Liver (tissue), 9 donors: ENCODE data around the gene SETD1A. TPM values are rescaled to one million over a fixed set of nuclear protein-coding genes. Genes with fewer than 3 reads are reported as not detected.

Experiments
- DNase-seq: peaks from one replicate; pipeline ENCODE4 v3.0.0-alpha.2; 2017; ENCODE audit warnings: low spot score
- H3K27ac ChIP-seq, 2 donors: one replicate each; pipeline ENCODE4 v1.7.0; 2013; ENCODE audit warnings: inconsistent platforms in 2 of 2, low read length in 2 of 2, control low read depth in 1 of 2, low read depth in 1 of 2, mild to moderate bottlenecking in 1 of 2
- H3K27me3 ChIP-seq, 4 donors: one replicate each; pipeline versions ENCODE4 v1.6.1 to v1.7.0; 2013; ENCODE audit warnings: low read length in 3 of 4, inconsistent platforms in 1 of 4, mild to moderate bottlenecking in 1 of 4, moderate library complexity in 1 of 4; ENCODE audit not compliant: control insufficient read depth in 4 of 4, insufficient read depth in 4 of 4
- H3K36me3 ChIP-seq, 4 donors: one replicate each; pipeline versions ENCODE4 v1.6.1 to v1.7.0; 2013; ENCODE audit warnings: low read length in 3 of 4, mild to moderate bottlenecking in 3 of 4, low read depth in 1 of 4, moderate library complexity in 1 of 4; ENCODE audit not compliant: control insufficient read depth in 4 of 4, insufficient read depth in 3 of 4
- H3K4me1 ChIP-seq, 4 donors: one replicate each; pipeline versions ENCODE4 v1.6.1 to v1.7.0; 2013; ENCODE audit warnings: low read length in 3 of 4, mild to moderate bottlenecking in 3 of 4, moderate library complexity in 1 of 4; ENCODE audit not compliant: control insufficient read depth in 4 of 4, insufficient read depth in 4 of 4
- H3K4me3 ChIP-seq, 3 donors: one replicate each; pipeline versions ENCODE4 v1.6.1 to v1.7.0; 2013; ENCODE audit warnings: low read length in 3 of 3, control low read depth in 1 of 3, low read depth in 1 of 3, mild to moderate bottlenecking in 1 of 3
- H3K9ac ChIP-seq, 2 donors: one replicate each; pipeline ENCODE4 v1.7.0; 2013; ENCODE audit warnings: low read length in 2 of 2, mild to moderate bottlenecking in 2 of 2, moderate library complexity in 2 of 2, control low read depth in 1 of 2, low read depth in 1 of 2
- H3K9me3 ChIP-seq, 4 donors: one replicate each; pipeline versions ENCODE4 v1.6.1 to v1.7.0; 2013; ENCODE audit warnings: low read length in 3 of 4; ENCODE audit not compliant: control insufficient read depth in 4 of 4
- ATF3 ChIP-seq: IDR thresholded peaks from 2 replicates; pipeline ENCODE4 v1.6.1; 2016; ENCODE audit warnings: antibody characterized with exemption
- CTCF ChIP-seq: fragments of 150-350 bp; IDR thresholded peaks from 2 replicates; pipeline ENCODE4 v1.5.1; 2017; ENCODE audit warnings: improper control_type of control experiment, low read depth, low read length; ENCODE audit not compliant: missing input control
- EGR1 ChIP-seq, 2 donors: IDR thresholded peaks; 2 replicates each; pipeline ENCODE4 v1.6.1; 2016 to 2018; ENCODE audit warnings: antibody characterized with exemption in 2 of 2, low read depth in 2 of 2
- FOXA1 ChIP-seq: IDR thresholded peaks from 2 replicates; pipeline ENCODE4 v1.6.1; 2016; ENCODE audit warnings: antibody characterized with exemption
- FOXA2 ChIP-seq: IDR thresholded peaks from 2 replicates; pipeline ENCODE4 v1.6.1; 2016; ENCODE audit warnings: antibody characterized with exemption
- GABPA ChIP-seq, 2 donors: IDR thresholded peaks in 1 of 2; conservative IDR thresholded peaks in 1 of 2; 2 replicates each; pipeline ENCODE4 v1.6.1; 2016; ENCODE audit warnings: antibody characterized with exemption in 2 of 2, mild to moderate bottlenecking in 1 of 2, moderate library complexity in 1 of 2
- HNF4A ChIP-seq, 2 donors: conservative IDR thresholded peaks; 2 replicates each; pipeline ENCODE4 v1.6.1; 2016; ENCODE audit warnings: antibody characterized with exemption in 2 of 2, mild to moderate bottlenecking in 2 of 2
- HNF4G ChIP-seq: IDR thresholded peaks from 2 replicates; pipeline ENCODE4 v1.6.1; 2016; ENCODE audit warnings: antibody characterized with exemption
- JUND ChIP-seq, 2 donors: IDR thresholded peaks; 2 replicates each; pipeline ENCODE4 v1.6.1; 2016; ENCODE audit warnings: antibody characterized with exemption in 2 of 2
- MAX ChIP-seq: IDR thresholded peaks from 2 replicates; pipeline ENCODE4 v1.6.1; 2016; ENCODE audit warnings: antibody characterized with exemption
- NR2F2 ChIP-seq: IDR thresholded peaks from 2 replicates; pipeline ENCODE4 v1.6.1; 2016; ENCODE audit warnings: antibody characterized with exemption
- RAD21 ChIP-seq, 2 donors: IDR thresholded peaks; 2 replicates each; pipeline ENCODE4 v1.6.1; 2016; ENCODE audit warnings: antibody characterized with exemption in 2 of 2, mild to moderate bottlenecking in 2 of 2
- REST ChIP-seq: IDR thresholded peaks from 2 replicates; pipeline ENCODE4 v1.6.1; 2016; ENCODE audit warnings: antibody characterized with exemption, mild to moderate bottlenecking
- RXRA ChIP-seq, 2 donors: IDR thresholded peaks; 2 replicates each; pipeline ENCODE4 v1.6.1; 2017 to 2018; ENCODE audit warnings: antibody characterized with exemption in 2 of 2, mild to moderate bottlenecking in 1 of 2
- SP1 ChIP-seq: IDR thresholded peaks from 2 replicates; pipeline ENCODE4 v1.6.1; 2018; ENCODE audit warnings: antibody characterized with exemption, mild to moderate bottlenecking
- TAF1 ChIP-seq: conservative IDR thresholded peaks from 2 replicates; pipeline ENCODE4 v1.6.1; 2016; ENCODE audit warnings: antibody characterized with exemption, mild to moderate bottlenecking
- YY1 ChIP-seq: IDR thresholded peaks from 2 replicates; pipeline ENCODE4 v1.6.1; 2016; ENCODE audit warnings: antibody characterized with exemption, mild to moderate bottlenecking
- ZBTB33 ChIP-seq: IDR thresholded peaks from 2 replicates; pipeline ENCODE4 v1.6.1; 2016; ENCODE audit warnings: antibody characterized with exemption
- WGBS: extraction: QIAGEN DNeasy Blood & Tissue Kit; methylation state at CpG from one replicate; pipeline ENCODE4 v1.1.7; 2013; 5-methylcytosine and 5-hydroxymethylcytosine counted together
- polyA plus RNA-seq, 2 donors: library from polyadenylated mRNA; stranded (reverse) in 1 of 2; unstranded in 1 of 2; fragments of 200-250 nt in 1 of 2; fragments of >200 nt in 1 of 2; fragmentation: Nextera tagmentation in 1 of 2; extraction: Ambion mirVana in 1 of 2; gene quantifications; one replicate each; pipeline versions ENCODE4 v1.2.1 to v1.2.3, GENCODE V29; 2013 to 2015
- total RNA-seq, 2 donors: library from RNA; depleted of rRNA; stranded (reverse); fragments of >200 nt; gene quantifications; one replicate each; pipeline ENCODE4 v1.2.3, GENCODE V29; 2014
- donor health status: healthy.
- donor health status: healthy.
- donor health status: healthy.
- donor health status: healthy.
- donor health status: healthy.

SETD1A gene
- total and polyA plus RNA-seq, 4 donors: 2.7 to 4.9 (median 3.7) TPM

GRCh38 chr16:31007684-31008083 lies 50.1 kb downstream of the SETD1A start:
- no peak for DNase-seq
- Histone ChIP-seq H3K4me3 (no peak overlapping the region), H3K9ac (no peak overlapping the region), H3K9me3 (no peaks in the 10 kb centered on the region), H3K4me1 (no peaks in the 10 kb centered on the region), H3K36me3 (no peaks in the 10 kb centered on the region), H3K27ac (no peak overlapping the region), H3K27me3 (peaks cover 0 to 4% (median under 1%) of the 10 kb centered on the region in 4 donors)
- 65% methylated on average over 6 of the region's 6 CpGs for WGBS
- TF ChIP-seq RXRA (IDR thresholded peaks at IDR 0.05) (no peak), HNF4A (conservative IDR thresholded peaks at IDR 0.05) (no peak), MAX (no peak), ZBTB33 (no peak), HNF4G (no peak), TAF1 (no peak), JUND (IDR thresholded peaks at IDR 0.05) (no peak), GABPA (IDR thresholded peaks at IDR 0.05 in 1 of 2, conservative IDR thresholded peaks at IDR 0.05 in 1 of 2) (no peak), REST (no peak), RAD21 (IDR thresholded peaks at IDR 0.05) (no peak), SP1 (no peak), FOXA1 (no peak), EGR1 (IDR thresholded peaks at IDR 0.05; ENCODE audit: low read depth in 2 of 2) (no peak), NR2F2 (no peak), FOXA2 (no peak), YY1 (no peak)

- no peak overlapping the region for H3K27ac ChIP-seq
- H3K9ac ChIP-seq: no peak overlapping the region
- H3K4me1 ChIP-seq: no peaks in the 10 kb centered on the region
- H3K27me3 ChIP-seq: peaks cover 0 to 4% (median under 1%) of the 10 kb centered on the region in 4 donors
- no peaks in the 10 kb centered on the region for H3K36me3 ChIP-seq
- 85% methylated on average over 6 of the region's 6 CpGs for WGBS
- no peaks in the 10 kb centered on the region for H3K9me3 ChIP-seq
- no peak for DNase-seq
- H3K4me3 ChIP-seq: no peak overlapping the region
- TF ChIP-seq HNF4A (conservative IDR thresholded peaks at IDR 0.05) (no peak), ZBTB33 (no peak), NR2F2 (no peak), EGR1 (IDR thresholded peaks at IDR 0.05; ENCODE audit: low read depth in 2 of 2) (no peak), REST (no peak), ATF3 (no peak), GABPA (IDR thresholded peaks at IDR 0.05 in 1 of 2, conservative IDR thresholded peaks at IDR 0.05 in 1 of 2) (no peak), SP1 (no peak), YY1 (no peak), CTCF (no peak), HNF4G (no peak)
These were observed 50.6 kb downstream of the SETD1A start for GRCh38 chr16:31008149-31008548.
